Measurements from ENCODE around the gene DOCK1. TPM values are rescaled to one million over a fixed set of nuclear protein-coding genes. Genes with fewer than 3 reads are reported as not detected.

Gene DOCK1
- total RNA-seq, 4 donors from 2014 or later = 4.3 to 6.0 (median 4.8) TPM

GRCh38 chr10:127474501-127474900 is 569.3 kb downstream of the DOCK1 start:
- Histone ChIP-seq H3K27me3 (no peaks in the 10 kb centered on the region), H3K27ac (no peak overlapping the region), H3K4me1 (no peaks in the 10 kb centered on the region), H3K9me3 (no peaks in the 10 kb centered on the region), H3K36me3 (no peaks in the 10 kb centered on the region), H3K4me3 (no peak overlapping the region)
- DNase-seq = no peak
- no peak for ATAC-seq
- no peak for TF ChIP-seq POLR2A (IDR thresholded peaks at IDR 0.05)
- TF ChIP-seq, protein P1, sequence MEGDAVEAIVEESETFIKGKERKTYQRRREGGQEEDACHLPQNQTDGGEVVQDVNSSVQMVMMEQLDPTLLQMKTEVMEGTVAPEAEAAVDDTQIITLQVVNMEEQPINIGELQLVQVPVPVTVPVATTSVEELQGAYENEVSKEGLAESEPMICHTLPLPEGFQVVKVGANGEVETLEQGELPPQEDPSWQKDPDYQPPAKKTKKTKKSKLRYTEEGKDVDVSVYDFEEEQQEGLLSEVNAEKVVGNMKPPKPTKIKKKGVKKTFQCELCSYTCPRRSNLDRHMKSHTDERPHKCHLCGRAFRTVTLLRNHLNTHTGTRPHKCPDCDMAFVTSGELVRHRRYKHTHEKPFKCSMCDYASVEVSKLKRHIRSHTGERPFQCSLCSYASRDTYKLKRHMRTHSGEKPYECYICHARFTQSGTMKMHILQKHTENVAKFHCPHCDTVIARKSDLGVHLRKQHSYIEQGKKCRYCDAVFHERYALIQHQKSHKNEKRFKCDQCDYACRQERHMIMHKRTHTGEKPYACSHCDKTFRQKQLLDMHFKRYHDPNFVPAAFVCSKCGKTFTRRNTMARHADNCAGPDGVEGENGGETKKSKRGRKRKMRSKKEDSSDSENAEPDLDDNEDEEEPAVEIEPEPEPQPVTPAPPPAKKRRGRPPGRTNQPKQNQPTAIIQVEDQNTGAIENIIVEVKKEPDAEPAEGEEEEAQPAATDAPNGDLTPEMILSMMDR (IDR thresholded peaks at IDR 0.05 in 4 of 5, conservative IDR thresholded peaks at IDR 0.05 in 1 of 5) = no peak
- intact Hi-C loops (cut with DNase I; ENCODE audit: low total_unique reads) (no loop called here), in situ Hi-C loops (cut with MboI; ENCODE audit: low sequenced_read_pairs in 4 of 4) (no loop called here)

DNA sequence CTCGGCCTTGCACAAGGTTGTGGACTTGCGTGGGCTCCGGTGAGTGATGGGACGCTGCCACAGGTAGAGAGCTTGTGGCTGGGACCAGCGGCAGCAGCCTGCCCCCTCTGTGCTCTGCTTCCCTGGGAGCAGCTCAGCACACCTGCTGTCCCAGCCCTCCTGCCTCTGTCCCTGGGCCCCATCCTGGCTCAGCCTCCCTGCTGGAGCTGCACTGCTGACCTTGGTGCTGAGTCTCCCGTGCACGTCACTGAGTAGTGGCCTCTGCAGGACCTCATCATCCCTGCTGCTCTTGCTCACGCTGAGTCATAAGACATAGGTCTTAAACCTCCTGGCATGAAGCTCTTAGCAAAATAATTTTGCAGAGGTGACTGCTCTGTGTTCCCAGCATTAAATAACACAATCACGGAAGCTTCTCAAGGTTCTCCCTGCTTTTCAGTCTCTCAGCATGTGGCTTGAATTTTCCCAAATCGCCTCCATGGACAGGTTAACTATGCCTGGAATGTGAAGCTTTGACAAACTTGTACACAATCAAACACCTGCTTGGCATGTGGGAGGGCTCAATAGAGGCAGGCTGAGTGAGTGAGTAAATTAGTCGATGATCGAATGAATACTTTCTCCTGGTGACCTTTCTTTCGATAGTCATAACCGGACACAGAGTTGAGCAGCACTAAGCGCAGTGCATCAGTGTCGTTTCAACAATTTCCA is 580.1 kb downstream of the DOCK1 start:
- in situ Hi-C loops (cut with MboI; ENCODE audit: low sequenced_read_pairs in 4 of 4) (no loop called here), intact Hi-C loops (cut with DNase I; ENCODE audit: low total_unique reads) (no loop called here)
- DNase-seq (no peak), ATAC-seq (no peak)
- Histone ChIP-seq H3K4me3 (no peak overlapping the region), H3K27ac (no peak overlapping the region), H3K36me3 (no peaks in the 10 kb centered on the region), H3K4me1 (no peaks in the 10 kb centered on the region), H3K27me3 (no peaks in the 10 kb centered on the region), H3K9me3 (no peaks in the 10 kb centered on the region)
- TF ChIP-seq, protein P1 (IDR thresholded peaks at IDR 0.05 in 4 of 5, conservative IDR thresholded peaks at IDR 0.05 in 1 of 5) = no peak
- no peak for TF ChIP-seq POLR2A (IDR thresholded peaks at IDR 0.05)

GRCh38 chr10:127486355-127486754 is 581.1 kb downstream of the DOCK1 start:
- Histone ChIP-seq H3K27ac (no peak overlapping the region), H3K9me3 (no peaks in the 10 kb centered on the region), H3K4me1 (no peaks in the 10 kb centered on the region), H3K4me3 (no peak overlapping the region), H3K27me3 (no peaks in the 10 kb centered on the region), H3K36me3 (no peaks in the 10 kb centered on the region)
- intact Hi-C loops (cut with DNase I; ENCODE audit: low total_unique reads) (no loop called here), in situ Hi-C loops (cut with MboI; ENCODE audit: low sequenced_read_pairs in 4 of 4) (no loop called here)
- DNase-seq (no peak), ATAC-seq (no peak)
- TF ChIP-seq, protein P1 (IDR thresholded peaks at IDR 0.05 in 4 of 5, conservative IDR thresholded peaks at IDR 0.05 in 1 of 5) = no peak
- TF ChIP-seq POLR2A (IDR thresholded peaks at IDR 0.05) = no peak

GRCh38 chr10:127492607-127493250 is 587.5 kb downstream of the DOCK1 start:
- Histone ChIP-seq H3K27me3 (no peaks in the 10 kb centered on the region), H3K4me3 (no peak overlapping the region), H3K9me3 (no peaks in the 10 kb centered on the region), H3K27ac (no peak overlapping the region), H3K4me1 (no peaks in the 10 kb centered on the region), H3K36me3 (no peaks in the 10 kb centered on the region)
- TF ChIP-seq, protein P1 (IDR thresholded peaks at IDR 0.05 in 4 of 5, conservative IDR thresholded peaks at IDR 0.05 in 1 of 5) = no peak
- no peak for TF ChIP-seq POLR2A (IDR thresholded peaks at IDR 0.05)
- intact Hi-C loops (cut with DNase I; ENCODE audit: low total_unique reads) = no loop called here
- no peak for ATAC-seq
- no peak for DNase-seq
- in situ Hi-C loops (cut with MboI; ENCODE audit: low sequenced_read_pairs in 4 of 4) = no loop called here

Measured in gastrocnemius medialis (tissue), 4 donors.